Myometrial cell (primary cell): ENCODE measurements around the gene SNAPC4. TPM values are rescaled to one million over a fixed set of nuclear protein-coding genes. Genes with fewer than 3 reads are reported as not detected.

Source experiments
- total RNA-seq: library from RNA; depleted of rRNA; stranded (reverse); fragments of >200 nt; gene quantifications from 2 replicates; pipeline ENCODE4 v1.2.3, GENCODE V29; 2015

The SNAPC4 gene
- total RNA-seq = 4.4 and 9.5 TPM in 2 replicates

GRCh38 chr9:136400038-136400834, at the start of gene SNAPC4:
Gene SNAPC4 (minus strand): TSS chr9:136400170. CDS start chr9:136398428, 1,742 bp downstream.

GRCh38 chr9:136439481-136440408, 39.8 kb upstream of the SNAPC4 start, which contains the start of gene INPP5E:
Gene INPP5E (minus strand): TSS chr9:136439845. CDS start chr9:136439419, 426 bp downstream.

GRCh38 chr9:136410500-136411287, 10.7 kb upstream of the SNAPC4 start, which contains the start of the genes ENTR1 and PMPCA:
Gene ENTR1 (minus strand): TSS chr9:136410614. CDS start chr9:136410397, 217 bp downstream.
Gene PMPCA (plus strand): TSS chr9:136410658. CDS start chr9:136410669, 11 bp downstream.

GRCh38 chr9:136373300-136374182, 26.4 kb downstream of the SNAPC4 start, which contains the start of gene CARD9:
Gene CARD9 (minus strand): TSS chr9:136373669. CDS start chr9:136372078, 1,591 bp downstream.

GRCh38 chr9:136363106-136363948, 36.6 kb downstream of the SNAPC4 start, which contains the start of gene DNLZ:
Gene DNLZ (minus strand): TSS chr9:136363744. CDS start chr9:136363714, 30 bp downstream.

Other genes starting within 250 kb of the SNAPC4 start
- not detected in 2 replicates for gene LHX3, start 195.0 kb downstream of the SNAPC4 start, total RNA-seq
- gene QSOX2, start 154.4 kb downstream of the SNAPC4 start, total RNA-seq = 15.2 and 17.0 TPM in 2 replicates
- gene CCDC187, start 96.1 kb downstream of the SNAPC4 start, total RNA-seq = not detected in 2 replicates
- 69.5 and 81.3 TPM in 2 replicates for gene GPSM1, start 72.6 kb downstream of the SNAPC4 start, total RNA-seq
- gene DNLZ, start 36.4 kb downstream of the SNAPC4 start, total RNA-seq = 32.6 and 49.3 TPM in 2 replicates
- gene CARD9, start 26.5 kb downstream of the SNAPC4 start, total RNA-seq = 6.7 and 8.1 TPM in 2 replicates
- gene ENTR1, start 10.4 kb upstream of the SNAPC4 start, total RNA-seq = 52.8 and 58.3 TPM in 2 replicates
- 66.8 and 68.9 TPM in 2 replicates for gene PMPCA, start 10.5 kb upstream of the SNAPC4 start, total RNA-seq
- 6.6 and 9.2 TPM in 2 replicates for gene INPP5E, start 39.7 kb upstream of the SNAPC4 start, total RNA-seq
- gene SEC16A, start 82.9 kb upstream of the SNAPC4 start, total RNA-seq = 36.0 and 40.9 TPM in 2 replicates
- gene NOTCH1, start 145.9 kb upstream of the SNAPC4 start, total RNA-seq = 12.9 and 14.4 TPM in 2 replicates